Right lobe of liver (tissue), 4 donors: ENCODE measurements around the gene UTP25.

ENCODE experiments used
- POLR2A ChIP-seq: fragments of 450-650 bp; IDR thresholded peaks from one replicate; pipeline ENCODE4 v1.6.1; 2017; ENCODE audit warnings: antibody characterized with exemption, mild to moderate bottlenecking
- TF ChIP-seq, protein P1 (sequence below), 4 donors: fragments of 200-600 bp in 3 of 4; fragments of 450-650 bp in 1 of 4; IDR thresholded peaks; one replicate each; pipeline versions ENCODE4 v1.5.1 to v1.8.0; 2016 to 2022; ENCODE audit warnings: antibody characterized with exemption in 4 of 4, mild to moderate bottlenecking in 2 of 4
- donor health status: DM: no; HTN: no; CAD: no.
- donor health status: DM: no; HTN: no; CAD: no.
- donor health status: DM: no; HTN: yes; CAD: no.

DNA sequence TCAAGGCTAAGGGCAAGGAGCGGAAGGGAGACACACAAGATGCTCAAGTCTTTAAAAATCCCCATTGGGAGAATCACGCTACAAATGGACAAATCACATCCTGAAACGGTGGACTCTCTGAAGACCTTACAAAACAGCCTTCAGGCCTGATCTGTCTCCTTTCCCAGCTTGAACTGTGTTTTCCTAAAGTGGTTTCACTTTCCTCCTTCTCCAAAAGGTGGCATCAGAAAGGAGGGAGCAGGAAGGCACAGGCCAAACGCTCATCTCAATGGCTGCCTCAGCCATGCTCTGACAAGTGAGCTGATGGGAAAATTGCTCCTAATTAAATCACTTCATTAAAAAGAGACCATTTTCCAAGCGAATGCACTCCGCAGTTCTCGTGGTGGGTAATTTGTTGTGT is 47.7 kb downstream of the UTP25 start:
- TF ChIP-seq, protein P1, sequence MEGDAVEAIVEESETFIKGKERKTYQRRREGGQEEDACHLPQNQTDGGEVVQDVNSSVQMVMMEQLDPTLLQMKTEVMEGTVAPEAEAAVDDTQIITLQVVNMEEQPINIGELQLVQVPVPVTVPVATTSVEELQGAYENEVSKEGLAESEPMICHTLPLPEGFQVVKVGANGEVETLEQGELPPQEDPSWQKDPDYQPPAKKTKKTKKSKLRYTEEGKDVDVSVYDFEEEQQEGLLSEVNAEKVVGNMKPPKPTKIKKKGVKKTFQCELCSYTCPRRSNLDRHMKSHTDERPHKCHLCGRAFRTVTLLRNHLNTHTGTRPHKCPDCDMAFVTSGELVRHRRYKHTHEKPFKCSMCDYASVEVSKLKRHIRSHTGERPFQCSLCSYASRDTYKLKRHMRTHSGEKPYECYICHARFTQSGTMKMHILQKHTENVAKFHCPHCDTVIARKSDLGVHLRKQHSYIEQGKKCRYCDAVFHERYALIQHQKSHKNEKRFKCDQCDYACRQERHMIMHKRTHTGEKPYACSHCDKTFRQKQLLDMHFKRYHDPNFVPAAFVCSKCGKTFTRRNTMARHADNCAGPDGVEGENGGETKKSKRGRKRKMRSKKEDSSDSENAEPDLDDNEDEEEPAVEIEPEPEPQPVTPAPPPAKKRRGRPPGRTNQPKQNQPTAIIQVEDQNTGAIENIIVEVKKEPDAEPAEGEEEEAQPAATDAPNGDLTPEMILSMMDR (IDR thresholded peaks at IDR 0.05): peak in 3 of 4 donors; percentile 25 to 40 (median 38)
- TF ChIP-seq POLR2A: no peak
